H54 (cell line): ENCODE data around the gene DNAH3.
"Not testable (repeated sequence)": the region's sequence is repeated elsewhere in the genome, so short reads cannot be mapped to it uniquely, and the experiment has no call there.

Source experiments
- DNase-seq: peaks from one replicate; pipeline ENCODE4 v3.0.0; 2011; ENCODE audit warnings: low spot score, mixed read lengths; ENCODE audit not compliant: insufficient read length
- FAIRE-seq: peaks from 3 replicates; lab custom pipeline; 2011; peaks lifted over from hg19 to GRCh38; lab: Jason Lieb, UNC
- POLR2A ChIP-seq: IDR thresholded peaks from 2 replicates; pipeline ENCODE4 v1.6.1; 2011; ENCODE audit warnings: low read depth, mild to moderate bottlenecking, low read length

DNAH3 gene

GRCh38 chr16:20950294-20950693 lies 200.4 kb downstream of the DNAH3 start:
- DNase-seq: no peak
- TF ChIP-seq POLR2A: no peak
- FAIRE-seq: no peak

- no peak for TF ChIP-seq POLR2A
- FAIRE-seq: no peak
- no peak for DNase-seq
Observed at GRCh38 chr16:20949660-20950059, 201.0 kb downstream of the DNAH3 start.

GRCh38 chr16:20948444-20948843 lies 202.2 kb downstream of the DNAH3 start:
- DNase-seq: no peak
- no peak for FAIRE-seq
- TF ChIP-seq POLR2A: no peak

- TF ChIP-seq POLR2A: no peak
- FAIRE-seq (no peak), DNase-seq (no peak)
Observed at GRCh38 chr16:20946015-20946629, 204.5 kb downstream of the DNAH3 start.

GRCh38 chr16:20945575-20945875 lies 205.1 kb downstream of the DNAH3 start:
- not testable (repeated sequence) for DNase-seq, FAIRE-seq

- FAIRE-seq: no peak
- TF ChIP-seq POLR2A: no peak
- DNase-seq: no peak
Observed at GRCh38 chr16:20944861-20945574, 205.6 kb downstream of the DNAH3 start.

GRCh38 chr16:20942256-20942655 lies 208.4 kb downstream of the DNAH3 start:
- FAIRE-seq: no peak
- TF ChIP-seq POLR2A: no peak

GRCh38 chr16:20941636-20941926 lies 209.1 kb downstream of the DNAH3 start:
- FAIRE-seq (no peak), DNase-seq (no peak)
- TF ChIP-seq POLR2A: no peak

More at GRCh38 chr16:20942256-20942655, 208.4 kb downstream of the DNAH3 start:
- no peak for DNase-seq

- TF ChIP-seq POLR2A: no peak
- no peak for DNase-seq
- no peak for FAIRE-seq
Observed at GRCh38 chr16:20940871-20941635, 209.6 kb downstream of the DNAH3 start.

- FAIRE-seq (no peak), DNase-seq (no peak)
- TF ChIP-seq POLR2A: no peak
Observed at GRCh38 chr16:20939611-20940010, 211.0 kb downstream of the DNAH3 start.

GRCh38 chr16:20938426-20938825 lies 212.2 kb downstream of the DNAH3 start:
- FAIRE-seq (no peak), DNase-seq (peak; percentile 51)
- no peak for TF ChIP-seq POLR2A

GRCh38 chr16:20937736-20938135 lies 212.9 kb downstream of the DNAH3 start:
- DNase-seq (no peak), FAIRE-seq (no peak)
- no peak for TF ChIP-seq POLR2A

- DNase-seq (no peak), FAIRE-seq (no peak)
- TF ChIP-seq POLR2A: no peak
Observed at GRCh38 chr16:20933589-20933988, 217.1 kb downstream of the DNAH3 start.

GRCh38 chr16:20931066-20931600 lies 219.5 kb downstream of the DNAH3 start:
- DNase-seq (no peak), FAIRE-seq (no peak)
- no peak for TF ChIP-seq POLR2A
